PFSK-1 (cell line): ENCODE measurements around the gene DNAH1.

Experiments
- FOXP2 ChIP-seq: optimal IDR thresholded peaks from 2 replicates; pipeline ENCODE3; 2011; ENCODE audit warnings: borderline replicate concordance, control low read depth, inconsistent platforms; ENCODE audit not compliant: insufficient read depth; ENCODE audit errors: extremely low read length, extremely low read depth
- POLR2AphosphoS5 ChIP-seq: IDR thresholded peaks from 2 replicates; pipeline ENCODE4 v1.6.1; 2012; ENCODE audit warnings: low read depth, mild to moderate bottlenecking, control low read depth, low read length, moderate library complexity
- SIN3A ChIP-seq: IDR thresholded peaks from 2 replicates; pipeline ENCODE4 v1.6.1; 2012; ENCODE audit warnings: mild to moderate bottlenecking, low read length, moderate library complexity, borderline replicate concordance; ENCODE audit not compliant: insufficient read depth
- TAF1 ChIP-seq: IDR thresholded peaks from 2 replicates; pipeline ENCODE4 v1.6.1; 2012; ENCODE audit warnings: low read length, control low read depth, borderline replicate concordance; ENCODE audit not compliant: insufficient read depth
- TF ChIP-seq, protein P1 (sequence below), 2 experiments: IDR thresholded peaks; 2 replicates each; pipeline versions ENCODE4 v1.6.1 to v1.8.0; 2011 to 2012; ENCODE audit warnings: low read depth in 2 of 2, low read length in 2 of 2, control low read depth in 1 of 2, inconsistent platforms in 1 of 2, mild to moderate bottlenecking in 1 of 2, moderate library complexity in 1 of 2; ENCODE audit not compliant: insufficient read depth in 1 of 2

DNAH1 gene

DNA sequence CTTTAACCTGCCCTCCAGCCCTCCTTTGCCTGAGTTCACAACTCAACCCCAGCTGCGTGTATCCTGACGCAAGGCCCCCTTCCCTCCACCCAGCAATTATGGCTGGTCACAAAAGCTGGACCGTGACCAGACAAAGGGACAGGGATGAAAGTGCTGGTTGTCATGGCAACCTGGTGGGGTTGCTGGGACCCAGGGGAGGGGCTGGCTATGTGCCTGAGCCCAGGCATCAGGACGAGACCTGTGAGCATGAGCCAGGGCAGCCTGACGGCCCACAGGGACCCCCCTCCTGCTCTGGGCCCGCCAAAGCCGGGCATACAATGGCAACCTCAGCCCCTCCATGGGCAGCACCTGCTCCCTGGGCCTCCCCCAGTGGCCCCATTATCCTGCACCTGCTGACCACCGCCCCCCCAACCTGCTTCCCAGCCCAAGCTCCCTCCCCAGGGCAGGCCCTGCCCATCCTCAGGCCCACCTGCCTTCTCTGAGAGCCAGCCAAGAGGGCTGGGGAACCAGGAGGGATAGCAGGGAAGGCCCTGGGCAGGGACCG, 4.5 kb upstream of the DNAH1 start:
- TF ChIP-seq SIN3A, result no peak

DNA sequence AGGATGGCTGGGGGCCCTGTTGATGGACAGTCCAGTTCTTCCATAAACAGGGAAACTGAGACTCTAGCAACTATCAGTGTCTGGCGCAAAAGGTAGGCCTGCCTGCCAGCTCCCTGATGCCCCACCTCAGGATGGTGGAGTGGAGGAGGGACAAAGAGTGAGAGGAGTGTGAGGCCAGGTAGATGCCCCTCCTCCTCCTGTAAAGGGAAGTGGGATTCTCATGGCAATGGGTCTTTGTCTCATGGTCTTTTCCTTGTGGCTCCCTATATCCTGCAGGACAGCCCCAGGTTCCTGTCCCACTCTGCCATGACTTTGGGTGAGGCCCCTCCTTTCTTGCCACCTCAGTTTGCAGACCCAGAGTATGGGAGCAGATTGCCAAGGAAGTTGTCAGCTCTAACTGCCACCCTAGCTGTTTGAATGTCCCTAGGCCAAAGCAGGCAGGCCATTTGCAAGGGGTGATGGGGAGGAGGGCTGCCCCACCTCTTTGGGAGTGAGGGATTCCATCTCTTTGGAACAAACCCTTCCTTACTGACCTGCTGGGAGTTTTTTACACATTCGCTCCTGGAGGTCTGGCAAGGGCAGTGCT, 2.8 kb upstream of the DNAH1 start:
- TF ChIP-seq TAF1, result no peak
- no peak for TF ChIP-seq SIN3A
- TF ChIP-seq, protein P1, sequence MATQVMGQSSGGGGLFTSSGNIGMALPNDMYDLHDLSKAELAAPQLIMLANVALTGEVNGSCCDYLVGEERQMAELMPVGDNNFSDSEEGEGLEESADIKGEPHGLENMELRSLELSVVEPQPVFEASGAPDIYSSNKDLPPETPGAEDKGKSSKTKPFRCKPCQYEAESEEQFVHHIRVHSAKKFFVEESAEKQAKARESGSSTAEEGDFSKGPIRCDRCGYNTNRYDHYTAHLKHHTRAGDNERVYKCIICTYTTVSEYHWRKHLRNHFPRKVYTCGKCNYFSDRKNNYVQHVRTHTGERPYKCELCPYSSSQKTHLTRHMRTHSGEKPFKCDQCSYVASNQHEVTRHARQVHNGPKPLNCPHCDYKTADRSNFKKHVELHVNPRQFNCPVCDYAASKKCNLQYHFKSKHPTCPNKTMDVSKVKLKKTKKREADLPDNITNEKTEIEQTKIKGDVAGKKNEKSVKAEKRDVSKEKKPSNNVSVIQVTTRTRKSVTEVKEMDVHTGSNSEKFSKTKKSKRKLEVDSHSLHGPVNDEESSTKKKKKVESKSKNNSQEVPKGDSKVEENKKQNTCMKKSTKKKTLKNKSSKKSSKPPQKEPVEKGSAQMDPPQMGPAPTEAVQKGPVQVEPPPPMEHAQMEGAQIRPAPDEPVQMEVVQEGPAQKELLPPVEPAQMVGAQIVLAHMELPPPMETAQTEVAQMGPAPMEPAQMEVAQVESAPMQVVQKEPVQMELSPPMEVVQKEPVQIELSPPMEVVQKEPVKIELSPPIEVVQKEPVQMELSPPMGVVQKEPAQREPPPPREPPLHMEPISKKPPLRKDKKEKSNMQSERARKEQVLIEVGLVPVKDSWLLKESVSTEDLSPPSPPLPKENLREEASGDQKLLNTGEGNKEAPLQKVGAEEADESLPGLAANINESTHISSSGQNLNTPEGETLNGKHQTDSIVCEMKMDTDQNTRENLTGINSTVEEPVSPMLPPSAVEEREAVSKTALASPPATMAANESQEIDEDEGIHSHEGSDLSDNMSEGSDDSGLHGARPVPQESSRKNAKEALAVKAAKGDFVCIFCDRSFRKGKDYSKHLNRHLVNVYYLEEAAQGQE (IDR thresholded peaks at IDR 0.05; ENCODE audit: insufficient read depth in 1 of 2, low read depth in 2 of 2, low read length in 2 of 2), result no peak
- no peak for TF ChIP-seq POLR2AphosphoS5
- TF ChIP-seq FOXP2, result no peak

DNA sequence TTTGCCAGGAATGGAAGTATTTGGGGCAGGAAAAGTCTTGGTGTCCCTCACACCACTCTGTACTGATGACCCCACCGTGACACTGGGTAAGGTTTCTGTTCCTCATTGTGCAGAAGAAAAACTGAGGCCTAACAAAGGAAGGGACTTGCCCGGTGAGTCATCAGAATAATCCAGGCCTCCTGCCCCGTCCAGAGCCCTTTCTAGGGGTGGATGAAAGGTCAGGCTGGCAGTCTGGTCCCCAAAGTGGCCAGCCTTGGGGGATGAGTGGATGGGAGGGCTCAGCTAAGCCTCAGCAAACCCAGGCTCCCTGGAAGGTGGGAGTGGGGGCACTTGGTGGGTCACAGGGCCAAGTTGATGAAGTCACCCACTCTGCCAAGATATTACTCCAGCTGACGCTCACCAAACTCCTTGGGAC, 2.3 kb upstream of the DNAH1 start:
- TF ChIP-seq, protein P1 (IDR thresholded peaks at IDR 0.05; ENCODE audit: insufficient read depth in 1 of 2, low read depth in 2 of 2, low read length in 2 of 2), result no peak
- TF ChIP-seq POLR2AphosphoS5, result no peak
- no peak for TF ChIP-seq FOXP2
- no peak for TF ChIP-seq TAF1
- TF ChIP-seq SIN3A, result no peak

DNA sequence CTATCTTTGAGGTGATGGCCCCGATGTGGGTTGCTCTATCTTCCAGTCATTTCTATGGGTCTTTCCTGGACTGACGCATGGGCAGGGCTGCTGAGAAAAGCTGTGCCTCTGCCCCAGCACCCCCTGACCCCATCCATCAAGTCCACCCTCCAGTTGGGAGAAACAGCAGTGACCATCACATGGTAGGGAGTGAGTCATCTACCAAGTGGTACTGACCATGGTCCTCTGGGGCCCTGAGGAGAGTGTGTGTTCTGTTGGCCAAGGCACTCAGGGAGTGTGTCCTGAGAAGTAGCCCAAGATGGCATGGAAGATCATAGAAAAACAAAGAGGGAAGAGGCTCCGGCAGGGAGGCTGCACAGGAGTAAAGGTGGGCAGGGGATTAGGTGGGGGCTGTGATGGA, 1.6 kb upstream of the DNAH1 start:
- TF ChIP-seq, protein P1 (IDR thresholded peaks at IDR 0.05; ENCODE audit: insufficient read depth in 1 of 2, low read depth in 2 of 2, low read length in 2 of 2), result no peak
- TF ChIP-seq TAF1 (no peak), POLR2AphosphoS5 (no peak), FOXP2 (no peak), SIN3A (no peak)

DNA sequence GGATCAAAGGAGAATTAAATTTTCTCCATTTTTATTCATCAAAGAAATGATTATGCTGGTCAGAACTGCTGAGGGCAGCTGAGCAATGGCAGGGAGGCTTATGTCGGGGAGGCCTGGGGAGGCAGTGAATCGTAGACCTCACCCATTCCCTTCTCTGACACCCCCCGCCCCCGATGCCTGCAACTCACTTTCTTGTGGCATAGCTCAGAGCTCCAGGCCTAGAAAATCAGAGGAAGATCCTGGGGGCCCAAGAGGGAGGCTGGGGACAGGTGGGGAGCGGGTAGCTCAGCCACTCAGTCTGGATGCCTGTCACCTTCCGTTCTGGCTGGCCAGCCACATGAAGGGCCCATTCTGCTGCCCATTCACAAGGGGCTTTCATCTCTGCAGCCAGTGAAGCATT, 1.1 kb upstream of the DNAH1 start:
- TF ChIP-seq, protein P1 (IDR thresholded peaks at IDR 0.05; ENCODE audit: insufficient read depth in 1 of 2, low read depth in 2 of 2, low read length in 2 of 2), result no peak
- no peak for TF ChIP-seq SIN3A
- no peak for TF ChIP-seq POLR2AphosphoS5
- no peak for TF ChIP-seq FOXP2
- no peak for TF ChIP-seq TAF1
